SIG-M5 treated with dmso at 0.1 percent for 504 hours (cell line): ENCODE measurements around the gene MLLT1.

Experiments used
- DNase-seq: peaks from one replicate; lab custom pipeline; 2025; ENCODE audit not compliant: unreplicated experiment; lab: John Stamatoyannopoulos, UW

MLLT1 gene

GRCh38 chr19:6236310-6237291 lies 43.2 kb downstream of the MLLT1 start:
- no peak for DNase-seq

DNA sequence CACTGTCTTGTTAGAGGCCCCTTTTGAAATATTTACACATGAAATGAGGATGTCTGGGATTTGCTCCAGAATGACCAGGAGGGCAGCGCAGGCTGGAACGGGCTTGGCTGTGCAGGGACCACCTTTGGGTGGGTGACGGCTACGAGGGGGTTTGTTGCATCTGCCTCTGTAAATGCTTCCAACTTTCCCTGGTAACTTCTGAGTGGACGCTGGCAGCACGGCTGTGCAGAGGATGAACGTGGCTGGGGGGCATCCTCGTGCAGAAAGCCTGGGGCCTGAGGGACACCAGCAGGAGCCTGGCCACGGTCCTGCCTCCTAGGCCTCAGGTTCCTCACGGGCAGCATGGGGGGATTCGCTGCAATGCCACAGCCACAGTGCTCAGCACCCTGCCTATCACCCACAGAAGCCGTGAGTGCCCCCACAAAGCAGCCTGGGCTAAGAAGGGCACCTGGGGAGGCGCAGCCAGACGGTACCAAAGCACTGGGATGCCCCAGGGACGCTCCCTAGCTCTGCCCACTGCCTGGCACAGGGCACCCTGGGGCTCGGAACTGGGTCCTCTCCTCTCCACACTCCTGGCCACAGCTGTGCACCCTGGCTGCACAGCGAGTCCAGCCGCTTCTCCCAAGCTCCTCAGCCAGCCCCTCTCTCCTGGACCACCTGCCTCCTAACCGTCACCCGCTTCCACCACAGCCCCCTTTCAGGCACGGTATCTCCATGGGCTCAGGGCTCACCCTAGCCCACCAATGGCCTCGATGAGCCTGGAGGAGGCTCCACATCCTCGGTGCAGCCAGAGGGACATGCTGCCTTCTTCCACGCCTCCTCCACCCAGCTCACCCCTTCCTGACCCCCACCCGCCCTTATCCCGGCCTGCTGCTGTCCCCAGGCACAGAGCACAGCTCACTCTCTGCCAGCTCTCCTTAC lies 44.5 kb downstream of the MLLT1 start:
- DNase-seq = no peak

- DNase-seq = no peak
Observed at GRCh38 chr19:6234527-6234926, 45.2 kb downstream of the MLLT1 start.

- DNase-seq = no peak
Observed at GRCh38 chr19:6233827-6234511, 45.8 kb downstream of the MLLT1 start.

- DNase-seq = no peak
Observed at GRCh38 chr19:6233056-6233826, 46.5 kb downstream of the MLLT1 start.

GRCh38 chr19:6232601-6233055 lies 47.1 kb downstream of the MLLT1 start:
- DNase-seq = peak; percentile 63

- no peak for DNase-seq
Observed at GRCh38 chr19:6230991-6231448, 48.8 kb downstream of the MLLT1 start.

- no peak for DNase-seq
Observed at GRCh38 chr19:6229951-6230712, 49.6 kb downstream of the MLLT1 start.

DNA sequence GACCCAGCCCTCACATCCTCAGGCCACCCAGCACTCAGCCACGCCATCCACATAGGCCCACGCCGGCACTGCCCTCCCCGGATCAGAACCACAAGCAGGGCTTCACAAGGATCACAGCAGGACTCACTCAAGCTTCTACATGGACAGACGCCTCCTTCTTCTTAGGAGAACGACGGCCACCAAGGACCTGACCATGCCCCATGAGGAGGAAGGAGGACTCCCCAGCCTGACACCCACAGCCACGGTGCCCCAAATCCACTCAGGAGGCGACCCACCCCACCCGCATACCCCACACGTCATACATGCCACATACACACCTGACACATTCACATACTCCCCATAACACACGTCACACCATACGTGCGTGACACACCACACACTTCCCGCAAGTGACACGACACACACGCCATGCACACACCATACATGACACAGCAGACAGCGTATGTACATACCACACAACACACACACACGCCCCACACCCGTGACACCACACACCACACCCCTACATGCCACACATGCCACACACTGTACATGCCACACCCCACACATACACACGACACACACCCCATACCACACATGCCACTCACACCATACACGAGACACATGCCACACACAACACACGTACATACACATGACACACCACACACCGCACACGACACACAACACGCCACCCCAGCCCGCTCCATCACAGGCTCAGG lies 50.4 kb downstream of the MLLT1 start:
- DNase-seq = no peak

DNA sequence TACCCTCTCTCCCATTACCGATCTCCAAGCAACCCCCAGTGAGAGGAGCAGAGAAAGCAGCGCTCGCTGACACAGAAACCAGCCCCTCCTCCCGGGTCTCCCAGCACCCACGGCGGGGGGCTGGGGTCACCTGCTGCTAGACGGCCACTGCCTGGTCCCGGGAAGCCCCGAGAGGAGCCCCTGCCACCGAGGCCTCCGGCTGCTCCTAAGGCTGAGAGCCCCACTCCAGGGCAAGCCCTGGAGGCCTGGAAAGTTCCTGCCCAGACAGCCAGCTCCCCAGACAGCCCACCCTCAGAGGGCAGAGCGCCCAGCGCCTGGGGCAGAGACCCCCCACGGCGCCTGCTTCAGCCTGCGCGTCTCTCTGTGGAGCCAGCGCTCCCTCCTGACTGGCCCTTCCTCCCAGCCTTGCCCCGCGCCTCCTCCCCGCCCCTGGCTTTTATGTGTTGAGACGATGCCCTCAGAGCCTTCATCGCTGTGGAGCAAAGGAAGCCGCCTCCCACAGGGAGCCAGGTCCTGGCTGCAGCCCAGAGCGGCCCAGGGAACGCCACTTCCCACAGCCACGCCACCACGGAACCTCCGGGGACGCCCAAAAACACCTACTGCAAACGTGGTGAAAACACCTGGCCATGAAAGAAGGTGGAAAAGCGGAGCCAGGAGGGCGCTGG lies 51.1 kb downstream of the MLLT1 start:
- no peak for DNase-seq

GRCh38 chr19:6227936-6228325 lies 51.8 kb downstream of the MLLT1 start:
- DNase-seq = no peak

DNA sequence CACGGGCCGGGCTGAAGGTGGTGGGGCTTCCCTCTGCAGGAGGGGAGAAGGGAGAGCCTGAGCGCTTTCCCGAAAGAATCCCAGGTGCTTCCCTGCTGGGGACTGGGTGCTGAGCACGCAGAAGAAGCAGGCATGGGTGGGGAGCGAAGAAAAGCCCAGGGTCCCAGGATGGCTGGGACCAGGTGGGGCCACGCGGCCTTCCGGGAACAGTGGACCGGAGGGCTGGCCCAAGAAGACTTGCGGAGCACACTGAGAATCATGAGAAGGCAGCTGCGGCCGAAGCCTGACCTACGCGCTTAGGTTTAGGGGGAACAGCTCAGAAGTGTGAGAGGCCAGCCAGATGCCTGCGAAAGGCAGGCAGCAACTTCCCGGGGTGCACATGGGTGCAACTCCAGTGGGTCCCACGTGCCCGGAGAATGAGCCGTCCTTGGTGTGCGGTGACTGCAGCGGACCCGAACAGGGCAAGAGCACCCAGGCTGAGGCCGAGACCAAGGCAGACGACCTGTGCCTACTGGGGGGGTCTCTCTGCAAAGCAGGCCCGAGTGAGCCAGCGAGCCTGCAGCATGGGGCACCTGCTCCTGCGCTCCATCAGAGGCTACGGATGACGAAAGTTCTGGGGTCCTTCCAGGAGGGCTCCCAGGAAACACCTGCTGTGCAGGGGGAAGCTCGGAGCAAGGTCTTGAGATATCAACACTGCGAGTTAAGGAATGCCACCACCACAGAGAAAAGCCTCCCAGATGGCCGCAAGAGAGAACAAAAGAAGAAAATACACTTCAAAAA lies 52.4 kb downstream of the MLLT1 start:
- no peak for DNase-seq

- DNase-seq = no peak
Observed at GRCh38 chr19:6226444-6227155, 53.2 kb downstream of the MLLT1 start.

GRCh38 chr19:6226012-6226411 lies 53.8 kb downstream of the MLLT1 start:
- DNase-seq = no peak

DNA sequence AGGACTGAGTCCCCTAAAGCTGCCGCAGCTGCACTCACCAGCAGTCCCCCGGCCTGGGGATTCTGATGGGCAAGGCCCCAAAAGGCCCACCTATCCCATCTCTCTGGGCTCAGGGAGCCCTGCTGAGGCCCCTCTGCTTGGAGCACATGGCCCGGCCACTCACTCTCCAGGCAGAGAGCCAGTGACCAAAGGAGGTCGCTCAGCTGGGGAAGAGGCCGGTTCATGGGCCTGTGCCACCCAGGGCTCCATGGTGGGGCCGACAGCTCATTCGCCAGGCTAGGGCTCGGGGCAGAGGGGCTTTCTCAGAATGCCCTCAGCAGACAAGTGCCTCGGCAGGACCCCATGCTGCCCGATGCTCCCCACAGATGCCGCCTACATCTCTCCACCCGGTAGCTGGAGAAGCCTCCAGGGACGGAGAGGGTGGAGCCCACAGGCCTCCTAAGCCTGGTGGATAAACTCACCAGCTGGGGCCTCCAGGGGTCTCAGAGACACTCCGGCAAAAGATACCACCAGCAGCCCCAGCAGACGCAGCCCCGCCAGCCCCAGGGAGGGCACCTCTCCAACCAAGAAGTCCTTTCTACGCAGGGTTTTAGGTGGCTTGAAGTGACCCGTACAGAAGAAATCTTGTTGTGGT lies 54.4 kb downstream of the MLLT1 start:
- no peak for DNase-seq

GRCh38 chr19:6224308-6224675 lies 55.5 kb downstream of the MLLT1 start:
- DNase-seq = no peak
